ENCODE measurements around the gene SNX10.

The SNX10 gene

DNA sequence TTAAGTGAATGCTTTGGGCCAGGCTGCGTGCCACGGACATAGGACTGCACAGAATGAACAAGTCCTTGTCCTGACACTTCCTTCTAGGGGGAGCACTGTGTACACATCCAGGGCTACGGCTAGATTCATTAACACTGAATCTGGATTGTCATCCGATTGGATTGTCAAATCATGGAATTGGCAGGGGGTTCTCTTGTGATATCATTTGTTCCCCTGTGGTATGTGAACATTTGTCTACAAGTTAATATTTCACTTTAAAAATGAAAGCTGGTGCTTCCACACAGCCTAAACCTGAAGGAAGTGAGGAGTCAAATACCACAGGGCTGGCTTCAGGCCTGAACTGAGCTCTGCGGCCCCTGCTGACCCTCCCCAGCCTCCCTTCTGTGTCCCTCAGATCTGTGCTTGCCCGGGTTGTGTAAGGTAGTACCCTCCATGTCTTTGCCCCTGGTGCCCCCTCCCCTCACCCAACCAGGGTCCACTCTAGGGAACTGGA, 75.6 kb downstream of the SNX10 start:
- DNase-seq (ENCODE audit: low read depth in 1 of 2, low spot score in 1 of 2), result no peak

DNA sequence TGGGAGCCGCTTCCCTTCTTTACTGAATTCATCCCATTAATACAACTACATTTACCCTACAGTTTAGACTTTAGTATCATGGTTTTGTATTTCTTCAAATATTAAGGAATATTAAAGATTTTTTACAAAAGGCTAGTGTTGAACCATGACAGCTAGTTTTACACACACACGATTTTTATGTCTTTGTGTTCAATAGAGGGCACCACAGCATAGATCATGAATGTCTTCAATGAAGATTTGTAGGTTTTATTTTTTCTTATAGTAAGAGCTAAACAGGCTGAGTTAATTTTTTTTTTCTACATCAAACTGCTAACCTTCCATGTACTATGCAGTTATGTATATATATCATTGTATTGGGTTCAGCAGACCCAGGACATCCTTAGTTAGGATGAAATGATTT, 76.9 kb downstream of the SNX10 start:
- DNase-seq (ENCODE audit: low read depth in 1 of 2, low spot score in 1 of 2), result no peak

- no peak for DNase-seq (ENCODE audit: low read depth in 1 of 2, low spot score in 1 of 2)
These were observed 77.9 kb downstream of the SNX10 start for GRCh38 chr7:26369593-26369992.

DNA sequence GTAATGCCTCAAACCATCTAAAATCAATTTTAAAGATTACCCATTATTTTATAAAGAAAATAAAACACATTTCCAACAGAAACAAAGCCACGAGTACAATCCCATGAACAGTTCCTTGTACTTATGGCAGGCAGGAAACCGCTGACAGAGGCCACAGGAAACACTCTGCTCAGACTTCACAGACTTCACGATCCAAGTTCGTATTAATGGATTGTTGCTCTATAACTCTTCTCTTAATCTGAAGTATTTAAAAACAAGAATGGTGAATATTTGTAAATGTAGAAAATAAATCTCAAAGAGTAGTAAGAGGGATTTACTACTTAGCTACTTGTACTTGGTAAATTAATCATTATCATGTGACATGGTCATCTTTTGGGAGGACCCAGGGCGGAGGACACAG, 78.3 kb downstream of the SNX10 start:
- no peak for DNase-seq (ENCODE audit: low read depth in 1 of 2, low spot score in 1 of 2)

DNA sequence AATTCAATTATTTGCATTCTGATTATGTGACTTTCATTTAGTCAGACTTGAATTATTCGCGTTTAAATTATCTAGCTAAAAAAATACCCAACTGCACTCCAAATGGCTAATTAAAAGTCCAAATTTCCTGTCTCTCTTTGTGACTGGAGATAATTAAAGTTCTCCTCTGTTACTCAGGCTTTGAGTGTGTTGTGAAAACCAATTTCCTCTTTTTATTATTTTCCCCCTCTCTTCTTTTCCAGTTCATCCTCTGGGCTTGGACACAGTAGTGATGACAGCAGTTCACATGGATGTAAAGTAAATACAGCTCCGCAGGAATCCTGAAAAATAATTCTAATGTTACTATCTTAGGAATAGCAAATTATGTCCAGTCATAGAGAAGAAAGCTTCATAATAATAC, 80.6 kb downstream of the SNX10 start:
- DNase-seq (ENCODE audit: low read depth in 1 of 2, low spot score in 1 of 2), result no peak

GRCh38 chr7:26372704-26373103, 81.0 kb downstream of the SNX10 start:
- DNase-seq (ENCODE audit: low read depth in 1 of 2, low spot score in 1 of 2), result no peak

GRCh38 chr7:26374647-26375373, 83.1 kb downstream of the SNX10 start:
- no peak for DNase-seq (ENCODE audit: low read depth in 1 of 2, low spot score in 1 of 2)

DNA sequence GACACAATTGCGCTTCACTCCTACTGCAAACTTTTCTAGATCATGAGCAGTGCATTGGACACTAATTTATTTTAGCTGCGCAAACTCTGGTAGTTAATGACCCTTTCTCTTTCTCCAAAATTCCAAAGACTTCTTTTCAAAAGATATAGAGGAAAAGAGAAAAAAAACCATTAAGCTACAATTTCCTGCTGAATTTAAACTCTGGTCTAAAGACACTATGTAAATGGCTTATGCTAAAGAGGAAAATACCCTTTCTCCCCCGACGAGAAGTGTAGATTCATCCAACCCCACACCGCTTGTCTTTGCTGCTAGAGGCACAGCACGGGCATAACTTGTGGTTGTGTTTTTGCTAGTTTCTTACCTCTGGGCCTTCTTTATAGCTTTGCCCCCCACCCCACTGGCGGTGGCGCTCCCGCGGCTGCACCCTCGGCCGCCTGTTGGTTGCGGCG, 84.1 kb downstream of the SNX10 start:
- DNase-seq (ENCODE audit: low read depth in 1 of 2, low spot score in 1 of 2), result no peak

- DNase-seq (ENCODE audit: low read depth in 1 of 2, low spot score in 1 of 2), result no peak
These were observed 84.7 kb downstream of the SNX10 start for GRCh38 chr7:26376175-26376917.

- DNase-seq (ENCODE audit: low read depth in 1 of 2, low spot score in 1 of 2), result no peak
These were observed 86.4 kb downstream of the SNX10 start for GRCh38 chr7:26378016-26378415.

- DNase-seq (ENCODE audit: low read depth in 1 of 2, low spot score in 1 of 2), result no peak
These were observed 88.0 kb downstream of the SNX10 start for GRCh38 chr7:26379711-26380110.

- no peak for DNase-seq (ENCODE audit: low read depth in 1 of 2, low spot score in 1 of 2)
These were observed 90.1 kb downstream of the SNX10 start for GRCh38 chr7:26381476-26382353.

DNA sequence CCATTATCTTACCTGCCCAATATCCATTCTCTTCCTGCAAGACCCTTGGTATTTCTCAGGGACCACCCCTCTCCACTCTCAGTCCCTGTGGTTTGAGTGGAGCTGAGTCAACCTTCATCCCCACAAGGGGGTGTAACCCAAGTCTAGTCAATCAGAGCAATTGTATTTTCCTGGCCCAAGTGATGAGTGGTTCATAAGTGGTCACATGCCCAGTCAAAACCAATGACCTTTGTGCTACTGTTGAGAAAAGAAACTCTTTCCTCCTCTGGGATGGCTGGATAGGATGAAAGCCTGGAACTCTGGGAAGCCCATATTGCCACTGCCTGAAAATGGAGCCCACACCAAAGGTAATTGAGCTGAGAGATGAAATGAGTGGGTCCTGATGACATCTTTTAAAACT, 93.6 kb downstream of the SNX10 start:
- no peak for DNase-seq (ENCODE audit: low read depth in 1 of 2, low spot score in 1 of 2)

DNA sequence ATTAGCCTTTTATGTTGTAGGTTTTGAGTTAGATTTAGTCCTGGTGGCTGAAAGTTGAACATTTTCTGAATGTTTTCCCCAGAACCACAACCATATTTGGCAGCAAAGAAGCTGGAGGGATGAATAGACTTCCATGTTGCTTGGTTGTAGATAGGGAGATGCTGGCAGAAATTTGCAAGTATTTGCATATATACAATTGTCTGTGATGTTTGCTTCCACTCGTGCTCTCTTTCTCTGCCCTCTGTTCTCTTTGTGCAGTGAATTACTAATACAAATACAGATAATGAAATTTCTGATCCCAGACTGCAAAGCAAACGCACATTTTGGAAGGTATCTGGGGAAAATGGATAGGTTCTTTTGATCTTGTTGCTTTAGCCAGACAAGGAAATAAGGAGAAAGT, 96.1 kb downstream of the SNX10 start:
- DNase-seq (ENCODE audit: low read depth in 1 of 2, low spot score in 1 of 2), result no peak

- no peak for DNase-seq (ENCODE audit: low read depth in 1 of 2, low spot score in 1 of 2)
These were observed 96.6 kb downstream of the SNX10 start for GRCh38 chr7:26388256-26388655.

GRCh38 chr7:26390016-26390415, 98.4 kb downstream of the SNX10 start:
- DNase-seq (ENCODE audit: low read depth in 1 of 2, low spot score in 1 of 2), result no peak

DNA sequence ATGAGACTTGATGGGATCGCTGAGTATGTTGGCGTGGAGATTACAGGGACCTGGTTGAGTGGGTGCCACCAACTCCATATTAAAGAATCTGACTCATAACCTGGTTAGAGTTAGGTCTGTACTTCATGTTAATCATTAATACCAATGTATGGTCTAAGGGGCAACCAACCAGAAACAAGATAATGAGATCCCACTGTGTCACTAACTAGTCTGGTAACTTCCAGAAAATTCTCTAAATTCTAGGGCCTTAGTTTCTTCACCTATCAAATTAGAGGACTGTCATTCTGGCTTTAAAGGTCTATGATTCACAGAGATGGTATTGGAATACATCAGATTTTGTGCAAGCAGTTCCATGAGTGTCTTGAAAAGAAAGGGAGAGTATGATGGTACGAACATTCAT, 102.2 kb downstream of the SNX10 start:
- no peak for DNase-seq (ENCODE audit: low read depth in 1 of 2, low spot score in 1 of 2)

DNA sequence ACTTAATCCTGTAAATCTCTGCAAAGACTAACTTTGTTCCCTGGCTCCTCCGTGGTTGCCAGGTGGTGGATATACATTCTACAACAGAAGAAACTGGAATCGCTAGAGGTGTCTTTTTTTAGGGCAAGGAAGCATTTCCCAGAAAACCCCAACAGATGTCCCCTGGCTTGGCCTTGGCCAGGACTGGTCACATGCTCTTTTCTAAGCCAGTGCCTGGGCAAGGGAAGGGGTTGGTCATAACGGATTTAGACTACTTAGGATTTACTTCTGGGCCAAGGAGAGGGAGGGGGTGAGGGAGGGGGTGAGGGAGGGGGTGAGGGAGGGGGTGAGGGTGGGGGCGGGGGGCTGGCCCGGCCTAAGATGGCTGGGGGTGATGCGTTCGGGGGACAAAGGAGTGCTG, 105.7 kb downstream of the SNX10 start:
- DNase-seq (ENCODE audit: low read depth in 1 of 2, low spot score in 1 of 2), result no peak

DNA sequence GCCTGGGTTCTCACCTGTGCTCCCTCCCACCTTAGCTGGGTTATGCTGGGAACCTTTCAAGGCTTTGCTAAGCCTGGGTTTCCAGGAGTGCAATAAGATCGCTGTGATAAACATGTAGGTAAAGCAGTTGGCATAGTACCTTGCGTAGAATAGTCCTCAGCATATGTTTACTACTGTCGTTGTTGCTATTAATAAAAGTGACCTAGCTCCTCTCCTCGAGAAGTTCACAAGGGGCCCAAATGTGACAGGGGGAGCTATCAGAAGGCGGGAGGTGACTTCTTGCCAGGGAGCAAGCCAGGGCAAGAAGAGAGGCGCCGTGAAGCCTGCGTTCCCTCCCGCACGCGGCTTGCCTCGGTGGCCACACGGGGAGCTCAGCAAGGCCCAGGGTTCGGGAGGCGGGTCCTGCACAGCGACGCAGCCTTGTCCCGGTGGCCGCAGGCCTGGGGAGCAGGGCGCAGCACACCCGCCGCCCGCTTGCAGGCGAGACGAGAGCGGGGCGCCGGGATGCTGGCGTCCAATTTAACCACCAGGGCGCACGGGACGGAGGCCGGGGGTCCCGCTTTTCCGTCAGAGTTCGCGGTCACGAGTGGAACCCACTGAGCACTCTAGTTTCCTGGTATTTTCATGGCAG, 106.2 kb downstream of the SNX10 start:
- no peak for DNase-seq (ENCODE audit: low read depth in 1 of 2, low spot score in 1 of 2)

GRCh38 chr7:26398427-26398755, 106.7 kb downstream of the SNX10 start:
- DNase-seq (ENCODE audit: low read depth in 1 of 2, low spot score in 1 of 2), result no peak

GRCh38 chr7:26398756-26399509, 107.3 kb downstream of the SNX10 start:
- DNase-seq (ENCODE audit: low read depth in 1 of 2, low spot score in 1 of 2), result no peak

All from activated T-helper 1 cell treated with anti-CD3 and anti-CD28 coated beads, Interleukin-2, amount 50 U/mL, for 16 hours (primary cell).